GM23338 (cell line): ENCODE data around the gene TGFBI. TPM values are rescaled to one million over a fixed set of nuclear protein-coding genes. Genes with fewer than 3 reads are reported as not detected.

ENCODE experiments used
- ATAC-seq: fragments of 200-7000 bp; cut with Tn5 transposase; 3 replicates; pipeline ENCODE4 v1.9.1; 2020
- DNase-seq: peaks from one replicate; pipeline ENCODE4 v3.0.0-alpha.2; 2015; ENCODE audit warnings: low spot score
- H2AFZ ChIP-seq: fragments of 200-600 bp; sonication (generic); 2 replicates; pipeline ENCODE4 v1.8.0; 2016; ENCODE audit warnings: antibody characterized with exemption, mild to moderate bottlenecking, moderate library complexity
- H3F3A ChIP-seq: fragments of 200-600 bp; sonication (generic); replicated peaks from 2 replicates; pipeline ENCODE4 v1.8.0; 2017; ENCODE audit warnings: antibody characterized with exemption, mixed run types, low read depth
- H3K27ac ChIP-seq: fragments of 200-600 bp; sonication (generic); 2 replicates; pipeline ENCODE4 v1.6.1; 2016; ENCODE audit warnings: low read depth
- H3K27me3 ChIP-seq: fragments of 200-600 bp; sonication (generic); 2 replicates; pipeline ENCODE4 v1.8.0; 2016; ENCODE audit warnings: mild to moderate bottlenecking, mixed run types, moderate library complexity; ENCODE audit not compliant: insufficient read depth
- H3K36me3 ChIP-seq: fragments of 200-600 bp; sonication (generic); 2 replicates; pipeline ENCODE4 v1.8.0; 2016; ENCODE audit warnings: mild to moderate bottlenecking; ENCODE audit not compliant: insufficient read depth
- H3K4me1 ChIP-seq: fragments of 200-600 bp; sonication (generic); 2 replicates; pipeline ENCODE4 v1.8.0; 2016; ENCODE audit warnings: mild to moderate bottlenecking, moderate library complexity; ENCODE audit not compliant: insufficient read depth
- H3K4me2 ChIP-seq: fragments of 200-600 bp; sonication (generic); 2 replicates; pipeline ENCODE4 v1.7.1; 2017; ENCODE audit warnings: mixed run types
- H3K4me3 ChIP-seq: fragments of 200-600 bp; sonication (generic); 2 replicates; pipeline ENCODE4 v1.6.1; 2016; ENCODE audit warnings: mixed run types
- H3K79me2 ChIP-seq: fragments of 200-600 bp; sonication (generic); replicated peaks from 2 replicates; pipeline ENCODE4 v1.8.0; 2017; ENCODE audit warnings: mild to moderate bottlenecking; ENCODE audit not compliant: insufficient read depth
- H3K9me2 ChIP-seq: fragments of 200-600 bp; sonication (generic); 2 replicates; pipeline ENCODE4 v1.8.0; 2017; ENCODE audit not compliant: insufficient read depth
- H4K20me1 ChIP-seq: fragments of 200-600 bp; sonication (generic); replicated peaks from 2 replicates; pipeline ENCODE4 v1.8.0; 2017; ENCODE audit warnings: mild to moderate bottlenecking; ENCODE audit not compliant: insufficient read depth
- H3K27ac Mint-ChIP-seq: 2 replicates; pipeline ENCODE4 v1.8.0; 2020; ENCODE audit warnings: inconsistent platforms, mild to moderate bottlenecking, moderate library complexity, mixed read lengths
- H3K27me3 Mint-ChIP-seq: 3 replicates; pipeline ENCODE4 v1.8.0; 2022; ENCODE audit warnings: low read depth, mild to moderate bottlenecking, moderate library complexity, mixed read lengths, inconsistent platforms; ENCODE audit not compliant: insufficient read depth, poor library complexity
- H3K36me3 Mint-ChIP-seq: 3 replicates; pipeline ENCODE4 v1.8.0; 2021; ENCODE audit warnings: low read depth, mild to moderate bottlenecking, inconsistent platforms, moderate library complexity, mixed read lengths
- H3K4me1 Mint-ChIP-seq: 3 replicates; pipeline ENCODE4 v1.8.0; 2020; ENCODE audit warnings: mild to moderate bottlenecking, inconsistent platforms, mixed read lengths
- H3K4me3 Mint-ChIP-seq: 3 replicates; pipeline ENCODE4 v1.8.0; 2021; ENCODE audit warnings: moderate library complexity, mild to moderate bottlenecking, inconsistent platforms, mixed read lengths
- H3K9me3 Mint-ChIP-seq: 3 replicates; pipeline ENCODE4 v1.8.0; 2020; ENCODE audit warnings: moderate library complexity, mild to moderate bottlenecking, inconsistent platforms, mixed read lengths
- CREB1 ChIP-seq: fragments of 250-450 bp; sonication (Bioruptor Pico); IDR thresholded peaks from 2 replicates; pipeline ENCODE4 v1.5.0; 2020; ENCODE audit warnings: low read depth, mild to moderate bottlenecking, moderate library complexity
- ETS1 ChIP-seq: IDR thresholded peaks from 2 replicates; pipeline ENCODE4 v1.6.1; 2016; ENCODE audit warnings: antibody characterized with exemption
- EZH2 ChIP-seq: fragments of 200-600 bp; sonication (generic); IDR thresholded peaks from one replicate; pipeline ENCODE4 v1.8.0; 2017; ENCODE audit warnings: antibody characterized with exemption, mild to moderate bottlenecking, low read depth; ENCODE audit not compliant: unreplicated experiment
- EZH2phosphoT487 ChIP-seq: fragments of 200-600 bp; sonication (generic); IDR thresholded peaks from one replicate; pipeline ENCODE4 v1.8.1; 2018; ENCODE audit warnings: antibody characterized with exemption; ENCODE audit not compliant: unreplicated experiment
- JUNB ChIP-seq: IDR thresholded peaks from one replicate; pipeline ENCODE4 v1.6.1; 2016; ENCODE audit warnings: antibody characterized with exemption; ENCODE audit not compliant: unreplicated experiment
- NANOG ChIP-seq: IDR thresholded peaks from 2 replicates; pipeline ENCODE4 v1.6.1; 2016; ENCODE audit warnings: antibody characterized with exemption, borderline replicate concordance
- POLR2AphosphoS5 ChIP-seq: IDR thresholded peaks from 2 replicates; pipeline ENCODE4 v1.6.1; 2016; ENCODE audit warnings: antibody characterized with exemption, low read depth
- REST ChIP-seq: IDR thresholded peaks from one replicate; pipeline ENCODE4 v1.6.1; 2018; ENCODE audit warnings: antibody characterized with exemption; ENCODE audit not compliant: unreplicated experiment
- STAT1 ChIP-seq: IDR thresholded peaks from one replicate; pipeline ENCODE4 v1.6.1; 2016; ENCODE audit warnings: antibody characterized with exemption; ENCODE audit not compliant: unreplicated experiment
- ZNF114 ChIP-seq: fragments of 250-450 bp; sonication (Bioruptor Pico); IDR thresholded peaks from 2 replicates; pipeline ENCODE4 v1.5.0; 2020; ENCODE audit warnings: mild to moderate bottlenecking, moderate library complexity
- ZNF331 ChIP-seq: fragments of 250-450 bp; sonication (Bioruptor Pico); IDR thresholded peaks from 2 replicates; pipeline ENCODE4 v1.5.0; 2020; ENCODE audit warnings: low read depth, mild to moderate bottlenecking, moderate library complexity
- polyA plus RNA-seq: library from polyadenylated mRNA; unstranded; fragments of >200 nt; fragmentation: Nextera tagmentation; extraction: Ambion mirVana; gene quantifications from 2 replicates; pipeline ENCODE4 v1.2.1, GENCODE V29; 2016
- total RNA-seq: library from RNA; depleted of rRNA; stranded (reverse); fragments of >200 nt; shearing (Covaris generic); gene quantifications from 2 replicates; pipeline ENCODE4 v1.2.3, GENCODE V29; 2014
- TF ChIP-seq, protein P1 (sequence below), 2 experiments: fragments of 200-600 bp in 1 of 2; sonication (generic) in 1 of 2; conservative IDR thresholded peaks; 2 replicates each; pipeline versions ENCODE4 v1.5.1 to v1.6.1; 2016 to 2017; ENCODE audit warnings: antibody characterized with exemption in 2 of 2, low read depth in 2 of 2, mild to moderate bottlenecking in 2 of 2, moderate library complexity in 1 of 2
- TF ChIP-seq, protein P2 (sequence below): fragments of 250-450 bp; sonication (Bioruptor Pico); IDR thresholded peaks from 2 replicates; pipeline ENCODE4 v1.5.0; 2020; ENCODE audit warnings: mild to moderate bottlenecking, moderate library complexity

The TGFBI gene
- total and polyA plus RNA-seq, 2 experiments from 2014 or later: 8.9 to 9.4 TPM

DNA sequence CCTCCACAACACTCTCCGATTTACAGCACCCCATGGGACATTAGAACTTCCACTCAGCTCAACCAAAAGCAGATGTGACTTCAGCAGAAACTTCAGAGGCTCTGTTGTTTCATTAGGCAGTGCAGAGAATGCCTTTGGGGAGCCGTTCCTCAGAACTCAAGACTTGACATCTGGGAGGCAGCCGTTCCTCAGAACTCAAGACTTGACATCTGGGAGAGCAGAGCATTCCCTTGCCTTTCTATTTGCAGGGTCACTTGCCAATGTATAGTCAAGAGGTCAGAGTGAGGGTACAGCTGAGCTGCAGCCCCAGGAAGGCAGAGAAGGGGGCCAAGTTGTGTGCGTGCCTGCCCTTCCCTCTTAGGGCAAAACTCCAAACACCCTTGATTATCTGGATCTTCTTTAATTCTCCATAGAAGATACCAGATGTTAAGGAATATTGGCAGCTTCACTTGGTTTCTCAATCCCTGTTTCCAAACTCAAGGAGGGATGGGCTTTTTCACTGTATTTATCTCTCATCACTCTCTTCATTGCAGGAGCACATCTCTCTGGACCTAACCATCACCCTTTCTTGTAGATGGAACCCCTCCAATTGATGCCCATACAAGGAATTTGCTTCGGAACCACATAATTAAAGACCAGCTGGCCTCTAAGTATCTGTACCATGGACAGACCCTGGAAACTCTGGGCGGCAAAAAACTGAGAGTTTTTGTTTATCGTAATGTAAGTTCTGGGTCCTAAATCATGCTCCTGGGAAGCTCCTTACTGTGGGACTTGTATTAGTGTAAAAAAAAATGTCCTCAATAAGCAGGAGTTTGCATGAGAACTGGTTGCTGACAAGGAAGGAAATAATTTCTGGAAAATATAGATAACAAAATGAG, 25.6 kb downstream of the TGFBI start:
- DNase-seq: no peak
- Histone ChIP-seq H3K36me3 (no peaks in the 10 kb centered on the region; the same call in 1 of the 2 replicates), H3K27me3 (no peaks in the 10 kb centered on the region), H2AFZ (no peak overlapping the region), H4K20me1 (no peaks in the 10 kb centered on the region), H3K4me1 (peaks cover 8% of the 10 kb centered on the region), H3K4me3 (no peak overlapping the region), H3K27ac (no peak overlapping the region), H3F3A (no peaks in the 10 kb centered on the region), H3K9me2 (no peaks in the 10 kb centered on the region), H3K79me2 (no peaks in the 10 kb centered on the region), H3K4me2 (no peak overlapping the region)
- Mint-ChIP-seq H3K27me3 (peaks cover 4% of the 10 kb centered on the region), H3K4me1 (peaks cover 16% of the 10 kb centered on the region), H3K9me3 (no peaks in the 10 kb centered on the region), H3K27ac (no peak overlapping the region), H3K36me3 (no peaks in the 10 kb centered on the region), H3K4me3 (no peak overlapping the region)
- no peak for TF ChIP-seq ZNF331
- TF ChIP-seq, protein P1, sequence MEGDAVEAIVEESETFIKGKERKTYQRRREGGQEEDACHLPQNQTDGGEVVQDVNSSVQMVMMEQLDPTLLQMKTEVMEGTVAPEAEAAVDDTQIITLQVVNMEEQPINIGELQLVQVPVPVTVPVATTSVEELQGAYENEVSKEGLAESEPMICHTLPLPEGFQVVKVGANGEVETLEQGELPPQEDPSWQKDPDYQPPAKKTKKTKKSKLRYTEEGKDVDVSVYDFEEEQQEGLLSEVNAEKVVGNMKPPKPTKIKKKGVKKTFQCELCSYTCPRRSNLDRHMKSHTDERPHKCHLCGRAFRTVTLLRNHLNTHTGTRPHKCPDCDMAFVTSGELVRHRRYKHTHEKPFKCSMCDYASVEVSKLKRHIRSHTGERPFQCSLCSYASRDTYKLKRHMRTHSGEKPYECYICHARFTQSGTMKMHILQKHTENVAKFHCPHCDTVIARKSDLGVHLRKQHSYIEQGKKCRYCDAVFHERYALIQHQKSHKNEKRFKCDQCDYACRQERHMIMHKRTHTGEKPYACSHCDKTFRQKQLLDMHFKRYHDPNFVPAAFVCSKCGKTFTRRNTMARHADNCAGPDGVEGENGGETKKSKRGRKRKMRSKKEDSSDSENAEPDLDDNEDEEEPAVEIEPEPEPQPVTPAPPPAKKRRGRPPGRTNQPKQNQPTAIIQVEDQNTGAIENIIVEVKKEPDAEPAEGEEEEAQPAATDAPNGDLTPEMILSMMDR (conservative IDR thresholded peaks at IDR 0.05; ENCODE audit: low read depth in 2 of 2): no peak
- no peak for TF ChIP-seq POLR2AphosphoS5
- no peak for TF ChIP-seq STAT1
- no peak for TF ChIP-seq CREB1 (CRISPR knock-in tag)
- TF ChIP-seq REST: no peak
- no peak for TF ChIP-seq EZH2
- TF ChIP-seq ZNF114: no peak
- TF ChIP-seq, protein P2, sequence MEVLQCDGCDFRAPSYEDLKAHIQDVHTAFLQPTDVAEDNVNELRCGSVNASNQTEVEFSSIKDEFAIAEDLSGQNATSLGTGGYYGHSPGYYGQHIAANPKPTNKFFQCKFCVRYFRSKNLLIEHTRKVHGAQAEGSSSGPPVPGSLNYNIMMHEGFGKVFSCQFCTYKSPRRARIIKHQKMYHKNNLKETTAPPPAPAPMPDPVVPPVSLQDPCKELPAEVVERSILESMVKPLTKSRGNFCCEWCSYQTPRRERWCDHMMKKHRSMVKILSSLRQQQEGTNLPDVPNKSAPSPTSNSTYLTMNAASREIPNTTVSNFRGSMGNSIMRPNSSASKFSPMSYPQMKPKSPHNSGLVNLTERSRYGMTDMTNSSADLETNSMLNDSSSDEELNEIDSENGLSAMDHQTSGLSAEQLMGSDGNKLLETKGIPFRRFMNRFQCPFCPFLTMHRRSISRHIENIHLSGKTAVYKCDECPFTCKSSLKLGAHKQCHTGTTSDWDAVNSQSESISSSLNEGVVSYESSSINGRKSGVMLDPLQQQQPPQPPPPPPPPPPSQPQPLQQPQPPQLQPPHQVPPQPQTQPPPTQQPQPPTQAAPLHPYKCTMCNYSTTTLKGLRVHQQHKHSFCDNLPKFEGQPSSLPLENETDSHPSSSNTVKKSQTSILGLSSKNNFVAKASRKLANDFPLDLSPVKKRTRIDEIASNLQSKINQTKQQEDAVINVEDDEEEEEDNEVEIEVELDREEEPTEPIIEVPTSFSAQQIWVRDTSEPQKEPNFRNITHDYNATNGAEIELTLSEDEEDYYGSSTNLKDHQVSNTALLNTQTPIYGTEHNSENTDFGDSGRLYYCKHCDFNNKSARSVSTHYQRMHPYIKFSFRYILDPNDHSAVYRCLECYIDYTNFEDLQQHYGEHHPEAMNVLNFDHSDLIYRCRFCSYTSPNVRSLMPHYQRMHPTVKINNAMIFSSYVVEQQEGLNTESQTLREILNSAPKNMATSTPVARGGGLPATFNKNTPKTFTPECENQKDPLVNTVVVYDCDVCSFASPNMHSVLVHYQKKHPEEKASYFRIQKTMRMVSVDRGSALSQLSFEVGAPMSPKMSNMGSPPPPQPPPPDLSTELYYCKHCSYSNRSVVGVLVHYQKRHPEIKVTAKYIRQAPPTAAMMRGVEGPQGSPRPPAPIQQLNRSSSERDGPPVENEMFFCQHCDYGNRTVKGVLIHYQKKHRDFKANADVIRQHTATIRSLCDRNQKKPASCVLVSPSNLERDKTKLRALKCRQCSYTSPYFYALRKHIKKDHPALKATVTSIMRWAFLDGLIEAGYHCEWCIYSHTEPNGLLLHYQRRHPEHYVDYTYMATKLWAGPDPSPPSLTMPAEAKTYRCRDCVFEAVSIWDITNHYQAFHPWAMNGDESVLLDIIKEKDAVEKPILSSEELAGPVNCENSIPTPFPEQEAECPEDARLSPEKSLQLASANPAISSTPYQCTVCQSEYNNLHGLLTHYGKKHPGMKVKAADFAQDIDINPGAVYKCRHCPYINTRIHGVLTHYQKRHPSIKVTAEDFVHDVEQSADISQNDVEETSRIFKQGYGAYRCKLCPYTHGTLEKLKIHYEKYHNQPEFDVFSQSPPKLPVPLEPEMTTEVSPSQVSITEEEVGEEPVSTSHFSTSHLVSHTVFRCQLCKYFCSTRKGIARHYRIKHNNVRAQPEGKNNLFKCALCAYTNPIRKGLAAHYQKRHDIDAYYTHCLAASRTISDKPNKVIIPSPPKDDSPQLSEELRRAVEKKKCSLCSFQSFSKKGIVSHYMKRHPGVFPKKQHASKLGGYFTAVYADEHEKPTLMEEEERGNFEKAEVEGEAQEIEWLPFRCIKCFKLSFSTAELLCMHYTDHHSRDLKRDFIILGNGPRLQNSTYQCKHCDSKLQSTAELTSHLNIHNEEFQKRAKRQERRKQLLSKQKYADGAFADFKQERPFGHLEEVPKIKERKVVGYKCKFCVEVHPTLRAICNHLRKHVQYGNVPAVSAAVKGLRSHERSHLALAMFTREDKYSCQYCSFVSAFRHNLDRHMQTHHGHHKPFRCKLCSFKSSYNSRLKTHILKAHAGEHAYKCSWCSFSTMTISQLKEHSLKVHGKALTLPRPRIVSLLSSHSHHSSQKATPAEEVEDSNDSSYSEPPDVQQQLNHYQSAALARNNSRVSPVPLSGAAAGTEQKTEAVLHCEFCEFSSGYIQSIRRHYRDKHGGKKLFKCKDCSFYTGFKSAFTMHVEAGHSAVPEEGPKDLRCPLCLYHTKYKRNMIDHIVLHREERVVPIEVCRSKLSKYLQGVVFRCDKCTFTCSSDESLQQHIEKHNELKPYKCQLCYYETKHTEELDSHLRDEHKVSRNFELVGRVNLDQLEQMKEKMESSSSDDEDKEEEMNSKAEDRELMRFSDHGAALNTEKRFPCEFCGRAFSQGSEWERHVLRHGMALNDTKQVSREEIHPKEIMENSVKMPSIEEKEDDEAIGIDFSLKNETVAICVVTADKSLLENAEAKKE (CRISPR knock-in tag): no peak
- TF ChIP-seq ETS1: no peak
- no peak for TF ChIP-seq NANOG
- TF ChIP-seq EZH2phosphoT487: no peak
- no peak for TF ChIP-seq JUNB
- ATAC-seq: no peak
